CD4-positive, alpha-beta T cell treated with Interleukin-6 for 4 hours (primary cell): ENCODE measurements around the gene RBAK.
A peak's percentile ranks its signal among the peaks of the same experiment; 100 is the strongest.
"Not testable (repeated sequence)": the region's sequence is repeated elsewhere in the genome, so short reads cannot be mapped to it uniquely, and the experiment has no call there.

ENCODE experiments used
- DNase-seq: peaks from one replicate; pipeline ENCODE4 v3.0.0-alpha.2; 2020; ENCODE audit warnings: mixed read lengths

The RBAK gene

GRCh38 chr7:5045558-5046396 is at the start of gene RBAK:
Gene RBAK (plus strand): TSS chr7:5045860. CDS start chr7:5048077, 2,217 bp downstream.
- peak; percentile 94 for DNase-seq

- DNase-seq, result no peak
Measured at GRCh38 chr7:4996696-4997222, 48.9 kb upstream of the RBAK start.

- DNase-seq, result no peak
Measured at GRCh38 chr7:4998244-4998643, 47.4 kb upstream of the RBAK start.

- DNase-seq, result no peak
Measured at GRCh38 chr7:4998910-4999309, 46.8 kb upstream of the RBAK start.

- no peak for DNase-seq
Measured at GRCh38 chr7:4999369-4999950, 46.2 kb upstream of the RBAK start.

- no peak for DNase-seq
Measured at GRCh38 chr7:5001003-5001402, 44.7 kb upstream of the RBAK start.

GRCh38 chr7:5001911-5002310 is 43.7 kb upstream of the RBAK start:
- no peak for DNase-seq

- DNase-seq, result no peak
Measured at GRCh38 chr7:5005066-5005465, 40.6 kb upstream of the RBAK start.

- DNase-seq, result no peak
Measured at GRCh38 chr7:5012985-5013384, 32.7 kb upstream of the RBAK start.

- DNase-seq, result not testable (repeated sequence)
Measured at GRCh38 chr7:5015936-5016335, 29.7 kb upstream of the RBAK start.

- not testable (repeated sequence) for DNase-seq
Measured at GRCh38 chr7:5017626-5018025, 28.0 kb upstream of the RBAK start.

GRCh38 chr7:5020098-5020497 is 25.6 kb upstream of the RBAK start:
- DNase-seq, result no peak

GRCh38 chr7:5020976-5021550 is 24.6 kb upstream of the RBAK start:
- not testable (repeated sequence) for DNase-seq

- not testable (repeated sequence) for DNase-seq
Measured at GRCh38 chr7:5023626-5024025, 22.0 kb upstream of the RBAK start.

GRCh38 chr7:5027796-5028410 is 17.8 kb upstream of the RBAK start:
- not testable (repeated sequence) for DNase-seq

- DNase-seq, result not testable (repeated sequence)
Measured at GRCh38 chr7:5033186-5033585, 12.5 kb upstream of the RBAK start.

- DNase-seq, result no peak
Measured at GRCh38 chr7:5035276-5035675, 10.4 kb upstream of the RBAK start.

- no peak for DNase-seq
Measured at GRCh38 chr7:5036446-5036845, 9.2 kb upstream of the RBAK start.

- no peak for DNase-seq
Measured at GRCh38 chr7:5041047-5041446, 4.6 kb upstream of the RBAK start.

GRCh38 chr7:5043661-5044060 is 2.0 kb upstream of the RBAK start:
- DNase-seq, result no peak

GRCh38 chr7:5046397-5046732 is 705 bp downstream of the RBAK start:
- not testable (repeated sequence) for DNase-seq

GRCh38 chr7:5047127-5047526 is 1.5 kb downstream of the RBAK start:
- DNase-seq, result not testable (repeated sequence)

GRCh38 chr7:5050676-5051075 is 5.0 kb downstream of the RBAK start:
- DNase-seq, result no peak
